K562 (cell line): Measurements from ENCODE around the gene SMIM35.

Experiments used
- NR3C1 ChIP-seq: sonication (generic); formaldehyde crosslinking; IDR thresholded peaks from 2 replicates; pipeline ENCODE4 v1.8.1; 2022; ENCODE audit warnings: missing genetic modification reagents
- ZNF586 ChIP-seq: fragments of 450-650 bp; formaldehyde crosslinking; conservative IDR thresholded peaks from 2 replicates; pipeline ENCODE4 v1.4.0; 2020; ENCODE audit warnings: mild to moderate bottlenecking, moderate library complexity

GRCh38 chr11:118021146-118021545 is 65.6 kb downstream of the SMIM35 start:
- TF ChIP-seq ZNF586 (no peak), NR3C1 (no peak)
